WTC11 (cell line): ENCODE results near the gene NAA25. TPM values are rescaled to one million over a fixed set of nuclear protein-coding genes. Genes with fewer than 3 reads are reported as not detected.

Experiments used
- ATAC-seq: fragments of 200-7000 bp; cut with Tn5 transposase; 2 replicates; pipeline ENCODE4 v1.10.0; 2021; ENCODE audit warnings: mild to moderate bottlenecking, moderate library complexity
- CTCF ChIA-PET: fragments of 300-600 bp; sonication (Branson Sonifier 250); formaldehyde crosslinking; loops from one replicate; lab custom pipeline; 2021; ENCODE audit warnings: antibody characterized with exemption; lab: Charles Lee
- POLR2A ChIA-PET: fragments of 350-600 bp; sonication (Branson Sonifier 250); formaldehyde crosslinking; loops from one replicate; lab custom pipeline; 2021; ENCODE audit warnings: antibody characterized with exemption; lab: Charles Lee
- DNase-seq: peaks from one replicate; pipeline ENCODE4 v3.0.0; 2021; ENCODE audit warnings: low spot score
- H3K27ac Mint-ChIP-seq: 2 replicates; pipeline ENCODE4 v1.8.0; 2021; ENCODE audit warnings: mixed read lengths
- H3K27me3 Mint-ChIP-seq: 2 replicates; pipeline ENCODE4 v1.8.0; 2021; ENCODE audit warnings: low read depth, mild to moderate bottlenecking, moderate library complexity, mixed read lengths
- H3K36me3 Mint-ChIP-seq: 2 replicates; pipeline ENCODE4 v1.8.0; 2021; ENCODE audit warnings: mixed read lengths
- H3K4me1 Mint-ChIP-seq: 2 replicates; pipeline ENCODE4 v1.8.0; 2022; ENCODE audit warnings: mixed read lengths
- H3K4me3 Mint-ChIP-seq: 2 replicates; pipeline ENCODE4 v1.8.0; 2021; ENCODE audit warnings: mild to moderate bottlenecking, moderate library complexity, mixed read lengths
- H3K9me3 Mint-ChIP-seq: 2 replicates; pipeline ENCODE4 v1.8.0; 2021; ENCODE audit warnings: mixed read lengths
- ATF1 ChIP-seq: sonication (generic); formaldehyde crosslinking; IDR thresholded peaks from 2 replicates; pipeline ENCODE4 v1.8.1; 2023; ENCODE audit warnings: mild to moderate bottlenecking, moderate library complexity, missing genetic modification reagents
- CBFB ChIP-seq: sonication (generic); formaldehyde crosslinking; IDR thresholded peaks from 2 replicates; pipeline ENCODE4 v1.8.1; 2022; ENCODE audit warnings: mild to moderate bottlenecking, low read depth, missing genetic modification reagents
- CREB1 ChIP-seq: sonication (generic); formaldehyde crosslinking; IDR thresholded peaks from 2 replicates; pipeline ENCODE4 v1.8.0; 2023; ENCODE audit warnings: mild to moderate bottlenecking, missing genetic modification reagents
- ELF4 ChIP-seq: sonication (generic); formaldehyde crosslinking; IDR thresholded peaks from 2 replicates; pipeline ENCODE4 v1.8.1; 2022; ENCODE audit warnings: low read depth, mild to moderate bottlenecking, moderate library complexity, missing genetic modification reagents
- EMX1 ChIP-seq: fragments of 250-450 bp; sonication (Bioruptor Pico); IDR thresholded peaks from 2 replicates; pipeline ENCODE4 v1.8.0; 2021; ENCODE audit warnings: mild to moderate bottlenecking
- ESRRA ChIP-seq: sonication (generic); formaldehyde crosslinking; IDR thresholded peaks from 2 replicates; pipeline ENCODE4 v1.8.1; 2022; ENCODE audit warnings: mild to moderate bottlenecking, missing genetic modification reagents, borderline replicate concordance
- ETV6 ChIP-seq: sonication (generic); formaldehyde crosslinking; IDR thresholded peaks from 2 replicates; pipeline ENCODE4 v1.8.1; 2022; ENCODE audit warnings: mild to moderate bottlenecking, missing genetic modification reagents
- FOXK1 ChIP-seq: sonication (generic); formaldehyde crosslinking; IDR thresholded peaks from 2 replicates; pipeline ENCODE4 v1.8.0; 2022; ENCODE audit warnings: mild to moderate bottlenecking, moderate library complexity, missing genetic modification reagents
- FOXP1 ChIP-seq: sonication (generic); formaldehyde crosslinking; IDR thresholded peaks from 2 replicates; pipeline ENCODE4 v1.8.0; 2022; ENCODE audit warnings: missing genetic modification reagents, mild to moderate bottlenecking, moderate library complexity, borderline replicate concordance
- GABPB1 ChIP-seq: sonication (generic); formaldehyde crosslinking; IDR thresholded peaks from 2 replicates; pipeline ENCODE4 v1.8.1; 2023; ENCODE audit warnings: mild to moderate bottlenecking, missing genetic modification reagents
- GTF2I ChIP-seq: fragments of 250-450 bp; sonication (Bioruptor Pico); conservative IDR thresholded peaks from 2 replicates; pipeline ENCODE4 v1.4.0; 2021; ENCODE audit warnings: mild to moderate bottlenecking
- NFE2L1 ChIP-seq: sonication (generic); formaldehyde crosslinking; IDR thresholded peaks from 2 replicates; pipeline ENCODE4 v1.8.1; 2023; ENCODE audit warnings: missing genetic modification reagents
- NFYB ChIP-seq: sonication (generic); formaldehyde crosslinking; conservative IDR thresholded peaks from 2 replicates; pipeline ENCODE4 v1.8.0; 2022; ENCODE audit warnings: low read depth, missing genetic modification reagents
- RORB ChIP-seq: fragments of 250-450 bp; sonication (Bioruptor Pico); IDR thresholded peaks from 2 replicates; pipeline ENCODE4 v1.9.0; 2021; ENCODE audit warnings: mild to moderate bottlenecking
- SMAD3 ChIP-seq: sonication (generic); formaldehyde crosslinking; IDR thresholded peaks from 2 replicates; pipeline ENCODE4 v1.8.0; 2022; ENCODE audit warnings: missing genetic modification reagents, mild to moderate bottlenecking, borderline replicate concordance
- SOX15 ChIP-seq: fragments of 250-450 bp; sonication (Bioruptor Pico); IDR thresholded peaks from 2 replicates; pipeline ENCODE4 v1.9.0; 2021; ENCODE audit warnings: mild to moderate bottlenecking
- SP1 ChIP-seq: sonication (generic); formaldehyde crosslinking; conservative IDR thresholded peaks from 2 replicates; pipeline ENCODE4 v1.8.1; 2022; ENCODE audit warnings: missing genetic modification reagents
- TEAD1 ChIP-seq: sonication (generic); formaldehyde crosslinking; IDR thresholded peaks from 2 replicates; pipeline ENCODE4 v1.8.0; 2022; ENCODE audit warnings: mild to moderate bottlenecking, missing genetic modification reagents
- total RNA-seq: library from RNA; stranded (reverse); gene quantifications from 3 replicates; pipeline ENCODE4 v1.2.3, GENCODE V29; 2021
- TF ChIP-seq, protein P1 (sequence below): sonication (generic); formaldehyde crosslinking; IDR thresholded peaks from 2 replicates; pipeline ENCODE4 v1.8.1; 2023; ENCODE audit warnings: mild to moderate bottlenecking, missing genetic modification reagents
- TF ChIP-seq, protein P2 (sequence below): sonication (generic); formaldehyde crosslinking; IDR thresholded peaks from 2 replicates; pipeline ENCODE4 v1.8.0; 2023; ENCODE audit warnings: missing genetic modification reagents
- TF ChIP-seq, protein P3 (sequence below): sonication (generic); formaldehyde crosslinking; IDR thresholded peaks from 2 replicates; pipeline ENCODE4 v1.8.0; 2022; ENCODE audit warnings: mild to moderate bottlenecking, missing genetic modification reagents
- TF ChIP-seq, protein P4 (sequence below): sonication (generic); formaldehyde crosslinking; IDR thresholded peaks from 2 replicates; pipeline ENCODE4 v1.8.0; 2023; ENCODE audit warnings: missing genetic modification reagents, mild to moderate bottlenecking, borderline replicate concordance
- TF ChIP-seq, protein P5 (sequence below): sonication (generic); formaldehyde crosslinking; IDR thresholded peaks from 2 replicates; pipeline ENCODE4 v1.8.0; 2022; ENCODE audit warnings: mild to moderate bottlenecking, missing genetic modification reagents
- TF ChIP-seq, protein P6 (sequence below): sonication (generic); formaldehyde crosslinking; IDR thresholded peaks from 2 replicates; pipeline ENCODE4 v1.8.0; 2022; ENCODE audit warnings: mild to moderate bottlenecking, missing genetic modification reagents

NAA25 gene
- total RNA-seq, 1 experiment from 2014 or later, result 47.5 TPM

DNA sequence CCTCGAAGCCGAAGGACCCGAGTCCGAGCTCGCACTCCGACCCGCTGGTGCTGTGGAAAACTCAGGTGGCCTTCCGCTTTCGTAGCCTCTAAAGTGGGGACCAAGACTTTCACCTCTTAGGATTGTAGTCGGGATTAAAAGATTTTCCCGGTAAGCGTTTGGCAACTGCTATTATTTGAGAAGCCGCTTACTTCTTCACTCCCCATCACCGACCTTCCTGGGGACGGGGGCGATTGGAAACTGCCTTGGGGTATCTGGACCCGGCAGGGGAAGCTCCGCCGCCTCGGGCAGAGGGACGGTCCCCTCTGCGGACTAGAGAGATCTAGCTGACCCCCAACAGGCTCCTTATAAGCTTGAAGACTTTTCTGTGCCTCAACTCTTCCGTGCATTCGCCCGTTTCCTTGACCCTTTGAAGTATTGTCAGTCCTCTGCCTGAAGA, 17.4 kb upstream of the NAA25 start:
- Mint-ChIP-seq H3K4me1 (peaks cover 27% of the 10 kb centered on the region), H3K4me3 (peak overlapping the region; percentile 78), H3K27ac (no peak overlapping the region), H3K9me3 (no peaks in the 10 kb centered on the region), H3K27me3 (peaks cover 2% of the 10 kb centered on the region; the same call in 1 of the 2 replicates), H3K36me3 (no peaks in the 10 kb centered on the region)
- POLR2A ChIA-PET, result interaction anchor here (0.8 to 1.9 kb wide), 6 partner anchors 10 to 278 kb away, joined by 3 to 24 read pairs (median 6); partner anchors contain the start of gene NAA25
- ATAC-seq, result no peak
- CTCF ChIA-PET, result interaction anchor here (0.7 to 2.3 kb wide), 5 partner anchors 18 to 346 kb away, joined by 3 to 13 read pairs (median 3); partner anchors contain the start of gene NAA25
- no peak for DNase-seq
- no peak for TF ChIP-seq ELF4 (CRISPR knock-in tag)
- TF ChIP-seq CREB1, result no peak
- no peak for TF ChIP-seq ATF1 (CRISPR knock-in tag)
- TF ChIP-seq EMX1, result no peak
- no peak for TF ChIP-seq SMAD3
- TF ChIP-seq, protein P1, sequence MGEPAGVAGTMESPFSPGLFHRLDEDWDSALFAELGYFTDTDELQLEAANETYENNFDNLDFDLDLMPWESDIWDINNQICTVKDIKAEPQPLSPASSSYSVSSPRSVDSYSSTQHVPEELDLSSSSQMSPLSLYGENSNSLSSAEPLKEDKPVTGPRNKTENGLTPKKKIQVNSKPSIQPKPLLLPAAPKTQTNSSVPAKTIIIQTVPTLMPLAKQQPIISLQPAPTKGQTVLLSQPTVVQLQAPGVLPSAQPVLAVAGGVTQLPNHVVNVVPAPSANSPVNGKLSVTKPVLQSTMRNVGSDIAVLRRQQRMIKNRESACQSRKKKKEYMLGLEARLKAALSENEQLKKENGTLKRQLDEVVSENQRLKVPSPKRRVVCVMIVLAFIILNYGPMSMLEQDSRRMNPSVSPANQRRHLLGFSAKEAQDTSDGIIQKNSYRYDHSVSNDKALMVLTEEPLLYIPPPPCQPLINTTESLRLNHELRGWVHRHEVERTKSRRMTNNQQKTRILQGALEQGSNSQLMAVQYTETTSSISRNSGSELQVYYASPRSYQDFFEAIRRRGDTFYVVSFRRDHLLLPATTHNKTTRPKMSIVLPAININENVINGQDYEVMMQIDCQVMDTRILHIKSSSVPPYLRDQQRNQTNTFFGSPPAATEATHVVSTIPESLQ (CRISPR knock-in tag), result no peak

DNA sequence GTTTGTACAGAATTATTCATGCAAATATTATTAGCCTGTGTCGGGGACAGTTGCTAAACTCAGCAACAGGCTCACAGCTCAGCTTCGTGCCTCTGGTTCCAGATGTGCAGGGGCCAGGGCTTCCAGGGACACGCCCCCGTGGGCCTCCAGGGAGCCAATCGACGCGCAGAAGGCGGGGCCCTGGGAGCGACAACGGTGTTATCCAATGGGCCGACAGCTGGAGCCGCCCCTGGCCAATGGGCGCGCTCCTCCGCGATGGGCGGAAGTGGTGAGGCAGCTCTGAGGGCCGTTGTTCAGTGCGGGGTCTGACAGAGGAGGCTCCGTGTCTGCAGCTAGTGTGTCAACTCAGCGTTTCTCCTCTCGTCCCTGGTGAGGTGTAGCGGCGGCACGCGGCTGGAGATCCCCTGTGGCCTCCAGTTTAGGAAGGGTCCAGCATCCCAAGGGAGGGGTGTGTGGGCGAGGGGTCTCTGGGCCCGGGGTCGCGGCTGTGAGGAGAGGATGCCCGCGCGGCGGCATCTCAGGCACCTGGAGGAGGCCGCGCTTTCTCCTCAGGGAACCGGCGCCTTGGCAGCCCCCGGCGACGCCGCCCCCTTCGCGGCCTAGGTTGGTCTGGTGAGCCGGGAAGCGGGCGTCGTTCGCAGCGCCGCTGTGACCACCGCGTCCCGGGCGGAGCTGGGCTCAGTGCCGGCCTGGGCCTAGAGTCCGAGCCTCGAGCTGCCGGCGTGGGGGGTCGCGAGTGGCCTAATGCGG, 16.8 kb upstream of the NAA25 start, which contains the start of gene TRAFD1:
Gene TRAFD1, plus strand, starts transcription at position 311 of the 750 bp plus-strand sequence. CDS start 4,963 bp downstream, outside the sequence.
- POLR2A ChIA-PET, result interaction anchor here (0.6 to 1.9 kb wide), 8 partner anchors 9 to 279 kb away, joined by 3 to 24 read pairs (median 6); partner anchors contain the start of gene NAA25
- TF ChIP-seq NFE2L1 (CRISPR knock-in tag) (peak; percentile 27; the same call in 1 of the 2 replicates), FOXK1 (CRISPR knock-in tag) (peak; percentile 78), ESRRA (no peak), FOXP1 (CRISPR knock-in tag) (peak; percentile 49), RORB (CRISPR knock-in tag) (no peak), ETV6 (CRISPR knock-in tag) (peak; percentile 84), EMX1 (no peak), GTF2I (CRISPR knock-in tag) (no peak), TEAD1 (peak; percentile 34; the same call in 1 of the 2 replicates), SOX15 (no peak), SP1 (peak; percentile 96), ATF1 (CRISPR knock-in tag) (no peak), CBFB (no peak), NFYB (CRISPR knock-in tag) (peak; percentile 98), GABPB1 (0 out of 2 replicates have a peak, but pooled peaks have one; percentile 24)
- TF ChIP-seq, protein P2, sequence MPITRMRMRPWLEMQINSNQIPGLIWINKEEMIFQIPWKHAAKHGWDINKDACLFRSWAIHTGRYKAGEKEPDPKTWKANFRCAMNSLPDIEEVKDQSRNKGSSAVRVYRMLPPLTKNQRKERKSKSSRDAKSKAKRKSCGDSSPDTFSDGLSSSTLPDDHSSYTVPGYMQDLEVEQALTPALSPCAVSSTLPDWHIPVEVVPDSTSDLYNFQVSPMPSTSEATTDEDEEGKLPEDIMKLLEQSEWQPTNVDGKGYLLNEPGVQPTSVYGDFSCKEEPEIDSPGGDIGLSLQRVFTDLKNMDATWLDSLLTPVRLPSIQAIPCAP (CRISPR knock-in tag), result peak; percentile 71; the same call in 1 of the 2 replicates
- TF ChIP-seq, protein P3, sequence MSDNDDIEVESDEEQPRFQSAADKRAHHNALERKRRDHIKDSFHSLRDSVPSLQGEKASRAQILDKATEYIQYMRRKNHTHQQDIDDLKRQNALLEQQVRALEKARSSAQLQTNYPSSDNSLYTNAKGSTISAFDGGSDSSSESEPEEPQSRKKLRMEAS, result peak; percentile 86; the same call in 1 of the 2 replicates
- TF ChIP-seq, protein P4, sequence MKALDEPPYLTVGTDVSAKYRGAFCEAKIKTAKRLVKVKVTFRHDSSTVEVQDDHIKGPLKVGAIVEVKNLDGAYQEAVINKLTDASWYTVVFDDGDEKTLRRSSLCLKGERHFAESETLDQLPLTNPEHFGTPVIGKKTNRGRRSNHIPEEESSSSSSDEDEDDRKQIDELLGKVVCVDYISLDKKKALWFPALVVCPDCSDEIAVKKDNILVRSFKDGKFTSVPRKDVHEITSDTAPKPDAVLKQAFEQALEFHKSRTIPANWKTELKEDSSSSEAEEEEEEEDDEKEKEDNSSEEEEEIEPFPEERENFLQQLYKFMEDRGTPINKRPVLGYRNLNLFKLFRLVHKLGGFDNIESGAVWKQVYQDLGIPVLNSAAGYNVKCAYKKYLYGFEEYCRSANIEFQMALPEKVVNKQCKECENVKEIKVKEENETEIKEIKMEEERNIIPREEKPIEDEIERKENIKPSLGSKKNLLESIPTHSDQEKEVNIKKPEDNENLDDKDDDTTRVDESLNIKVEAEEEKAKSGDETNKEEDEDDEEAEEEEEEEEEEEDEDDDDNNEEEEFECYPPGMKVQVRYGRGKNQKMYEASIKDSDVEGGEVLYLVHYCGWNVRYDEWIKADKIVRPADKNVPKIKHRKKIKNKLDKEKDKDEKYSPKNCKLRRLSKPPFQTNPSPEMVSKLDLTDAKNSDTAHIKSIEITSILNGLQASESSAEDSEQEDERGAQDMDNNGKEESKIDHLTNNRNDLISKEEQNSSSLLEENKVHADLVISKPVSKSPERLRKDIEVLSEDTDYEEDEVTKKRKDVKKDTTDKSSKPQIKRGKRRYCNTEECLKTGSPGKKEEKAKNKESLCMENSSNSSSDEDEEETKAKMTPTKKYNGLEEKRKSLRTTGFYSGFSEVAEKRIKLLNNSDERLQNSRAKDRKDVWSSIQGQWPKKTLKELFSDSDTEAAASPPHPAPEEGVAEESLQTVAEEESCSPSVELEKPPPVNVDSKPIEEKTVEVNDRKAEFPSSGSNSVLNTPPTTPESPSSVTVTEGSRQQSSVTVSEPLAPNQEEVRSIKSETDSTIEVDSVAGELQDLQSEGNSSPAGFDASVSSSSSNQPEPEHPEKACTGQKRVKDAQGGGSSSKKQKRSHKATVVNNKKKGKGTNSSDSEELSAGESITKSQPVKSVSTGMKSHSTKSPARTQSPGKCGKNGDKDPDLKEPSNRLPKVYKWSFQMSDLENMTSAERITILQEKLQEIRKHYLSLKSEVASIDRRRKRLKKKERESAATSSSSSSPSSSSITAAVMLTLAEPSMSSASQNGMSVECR (CRISPR knock-in tag), result peak; percentile 76; the same call in 1 of the 2 replicates
- TF ChIP-seq, protein P5, sequence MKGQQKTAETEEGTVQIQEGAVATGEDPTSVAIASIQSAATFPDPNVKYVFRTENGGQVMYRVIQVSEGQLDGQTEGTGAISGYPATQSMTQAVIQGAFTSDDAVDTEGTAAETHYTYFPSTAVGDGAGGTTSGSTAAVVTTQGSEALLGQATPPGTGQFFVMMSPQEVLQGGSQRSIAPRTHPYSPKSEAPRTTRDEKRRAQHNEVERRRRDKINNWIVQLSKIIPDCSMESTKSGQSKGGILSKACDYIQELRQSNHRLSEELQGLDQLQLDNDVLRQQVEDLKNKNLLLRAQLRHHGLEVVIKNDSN (CRISPR knock-in tag), result peak; percentile 65; the same call in 1 of the 2 replicates
- TF ChIP-seq, protein P6, sequence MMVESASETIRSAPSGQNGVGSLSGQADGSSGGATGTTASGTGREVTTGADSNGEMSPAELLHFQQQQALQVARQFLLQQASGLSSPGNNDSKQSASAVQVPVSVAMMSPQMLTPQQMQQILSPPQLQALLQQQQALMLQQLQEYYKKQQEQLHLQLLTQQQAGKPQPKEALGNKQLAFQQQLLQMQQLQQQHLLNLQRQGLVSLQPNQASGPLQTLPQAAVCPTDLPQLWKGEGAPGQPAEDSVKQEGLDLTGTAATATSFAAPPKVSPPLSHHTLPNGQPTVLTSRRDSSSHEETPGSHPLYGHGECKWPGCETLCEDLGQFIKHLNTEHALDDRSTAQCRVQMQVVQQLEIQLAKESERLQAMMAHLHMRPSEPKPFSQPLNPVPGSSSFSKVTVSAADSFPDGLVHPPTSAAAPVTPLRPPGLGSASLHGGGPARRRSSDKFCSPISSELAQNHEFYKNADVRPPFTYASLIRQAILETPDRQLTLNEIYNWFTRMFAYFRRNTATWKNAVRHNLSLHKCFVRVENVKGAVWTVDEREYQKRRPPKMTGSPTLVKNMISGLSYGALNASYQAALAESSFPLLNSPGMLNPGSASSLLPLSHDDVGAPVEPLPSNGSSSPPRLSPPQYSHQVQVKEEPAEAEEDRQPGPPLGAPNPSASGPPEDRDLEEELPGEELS, result peak; percentile 82
- DNase-seq, result peak; percentile 99
- no peaks in the 10 kb centered on the region for H3K36me3 Mint-ChIP-seq
- H3K4me3 Mint-ChIP-seq, result peak within 1 kb of the TSS; percentile 78
- peaks cover 27% of the 10 kb centered on the region for H3K4me1 Mint-ChIP-seq
- H3K27ac Mint-ChIP-seq, result no peak within 1 kb of the TSS
- H3K27me3 Mint-ChIP-seq, result peaks cover 2% of the 10 kb centered on the region; the same call in 1 of the 2 replicates
- CTCF ChIA-PET, result interaction anchor here (0.7 to 2.3 kb wide), 5 partner anchors 9 to 262 kb away, joined by 3 to 13 read pairs (median 6); no protein-coding TSS in a partner anchor
- ATAC-seq, result peak; percentile 99
- no peaks in the 10 kb centered on the region for H3K9me3 Mint-ChIP-seq
